HG02610 (cell line): ENCODE results near the gene CCDC82.

ENCODE experiments used
- ATAC-seq: cut with Tn5 transposase; IDR thresholded peaks from one replicate; pipeline ENCODE4 v1.9.1; 2021; ENCODE audit warnings: mild to moderate bottlenecking, moderate library complexity; ENCODE audit not compliant: unreplicated experiment

Gene CCDC82

DNA sequence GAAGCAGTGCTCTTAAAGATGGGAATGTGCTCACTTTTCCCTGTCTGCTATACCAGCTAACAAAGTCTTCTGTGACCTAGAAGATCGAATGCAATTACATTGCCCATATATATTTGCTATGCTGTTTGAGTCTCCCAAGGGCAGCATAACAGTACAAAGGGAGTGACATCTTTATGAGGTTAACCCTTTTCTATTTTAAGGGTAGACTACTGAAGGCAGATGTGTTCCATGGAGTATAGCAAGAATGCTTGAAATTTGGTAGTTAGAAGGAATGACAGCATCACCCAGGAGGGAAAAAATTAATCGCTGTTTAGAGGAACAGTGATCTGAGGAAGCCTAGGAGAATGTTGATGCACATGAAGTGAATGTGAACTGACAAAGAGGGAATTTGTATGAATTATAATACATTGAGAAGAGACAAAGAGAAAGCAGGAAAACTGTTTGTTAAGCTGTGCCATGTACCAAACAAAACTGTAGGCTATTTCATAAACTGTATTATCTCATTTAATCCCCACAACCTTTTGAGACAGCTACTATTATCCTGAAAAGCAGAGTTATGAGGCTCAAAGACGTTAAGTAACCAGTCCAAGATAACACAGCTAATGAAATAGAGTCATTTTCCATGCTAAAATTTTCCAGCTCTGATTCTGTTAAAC, 59.7 kb downstream of the CCDC82 start:
- ATAC-seq: no peak

GRCh38 chr11:96329419-96329818, 60.3 kb downstream of the CCDC82 start:
- no peak for ATAC-seq

DNA sequence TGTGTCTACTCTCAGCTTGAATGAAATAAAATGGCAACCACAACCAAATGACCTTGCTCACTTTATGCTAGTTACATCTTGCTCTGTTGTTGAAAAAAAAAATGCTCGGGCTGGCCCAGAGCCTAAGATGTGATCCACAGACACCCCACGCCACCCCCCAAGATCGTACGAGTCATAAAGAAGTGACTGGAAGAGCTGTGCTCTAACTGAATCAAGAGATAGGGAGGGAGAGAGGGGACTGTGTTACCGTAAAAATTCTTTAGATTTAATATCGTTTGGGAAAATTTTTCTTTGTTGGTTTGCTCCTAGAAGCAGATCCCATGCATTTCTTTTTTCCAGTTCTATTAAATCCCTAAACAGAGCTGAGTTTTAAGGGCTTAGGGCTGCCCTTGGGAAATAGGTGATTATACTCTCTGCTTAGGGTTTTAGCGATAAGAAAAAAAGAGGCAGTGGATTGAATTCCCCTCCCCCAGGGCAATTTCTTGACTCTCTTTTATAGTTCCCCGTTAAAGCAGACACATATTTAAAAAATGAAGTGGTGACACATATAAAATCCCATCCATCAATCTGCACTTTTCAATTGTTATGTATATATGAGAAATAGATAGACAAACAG, 61.2 kb downstream of the CCDC82 start:
- no peak for ATAC-seq

DNA sequence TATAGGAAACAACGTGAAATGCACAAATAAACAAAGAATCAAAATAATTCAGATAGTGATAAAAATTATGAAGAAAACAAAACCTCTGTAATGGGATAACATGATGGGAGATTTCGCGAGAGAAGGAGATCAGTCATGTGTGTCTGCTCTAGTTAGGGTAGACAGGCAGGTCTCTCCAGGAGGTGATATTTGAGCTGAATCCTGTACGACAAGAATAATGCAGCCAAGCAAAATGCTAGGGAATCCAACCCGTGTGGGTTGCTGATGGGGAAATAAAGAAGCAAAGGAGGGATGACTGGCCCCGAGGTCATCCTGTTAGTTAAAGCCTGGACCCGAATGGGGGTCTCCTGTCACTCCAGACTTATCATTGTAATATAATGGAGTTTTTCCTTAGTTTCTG, 62.8 kb downstream of the CCDC82 start:
- ATAC-seq: no peak

- no peak for ATAC-seq
Observed at GRCh38 chr11:96324912-96325311, 64.8 kb downstream of the CCDC82 start.

DNA sequence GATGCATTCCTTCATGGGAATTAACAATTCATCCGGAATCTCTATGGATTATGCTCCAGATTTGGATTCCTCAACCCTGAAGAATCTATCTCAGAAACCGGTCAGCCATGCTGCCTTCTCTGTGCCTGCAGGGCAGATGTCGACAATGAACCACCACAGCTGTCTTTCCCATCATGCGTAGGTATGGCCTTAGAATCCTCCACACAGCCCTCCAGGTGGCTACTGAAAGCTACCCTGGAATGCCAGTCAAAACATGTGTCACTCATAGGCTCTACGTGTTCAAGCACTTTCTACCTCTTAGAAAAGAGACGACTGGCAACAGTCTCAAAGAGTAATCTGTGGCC, 66.1 kb downstream of the CCDC82 start:
- no peak for ATAC-seq

GRCh38 chr11:96322775-96323641, 66.7 kb downstream of the CCDC82 start:
- no peak for ATAC-seq

- ATAC-seq: no peak
Observed at GRCh38 chr11:96321091-96321490, 68.6 kb downstream of the CCDC82 start.

GRCh38 chr11:96319898-96320656, 69.6 kb downstream of the CCDC82 start:
- ATAC-seq: no peak

DNA sequence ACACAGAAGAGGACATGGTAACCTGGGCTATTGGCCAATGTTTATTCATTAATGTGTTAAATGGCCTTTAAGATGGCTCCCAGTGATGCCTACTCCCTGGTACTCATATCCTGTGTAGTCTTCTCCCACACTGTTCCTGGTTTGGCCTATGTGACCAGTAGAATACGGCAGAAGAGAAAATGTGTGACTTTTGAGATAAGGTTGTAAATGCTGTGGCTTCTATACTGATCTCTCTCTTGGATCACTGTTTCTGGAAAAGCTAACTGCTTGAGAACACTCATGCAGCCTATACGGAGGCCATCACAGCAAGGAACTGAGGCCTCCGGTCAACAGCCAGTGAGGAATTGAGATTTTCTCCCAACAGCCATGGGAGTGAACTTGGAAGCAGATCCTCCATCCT, 70.9 kb downstream of the CCDC82 start:
- ATAC-seq: no peak

DNA sequence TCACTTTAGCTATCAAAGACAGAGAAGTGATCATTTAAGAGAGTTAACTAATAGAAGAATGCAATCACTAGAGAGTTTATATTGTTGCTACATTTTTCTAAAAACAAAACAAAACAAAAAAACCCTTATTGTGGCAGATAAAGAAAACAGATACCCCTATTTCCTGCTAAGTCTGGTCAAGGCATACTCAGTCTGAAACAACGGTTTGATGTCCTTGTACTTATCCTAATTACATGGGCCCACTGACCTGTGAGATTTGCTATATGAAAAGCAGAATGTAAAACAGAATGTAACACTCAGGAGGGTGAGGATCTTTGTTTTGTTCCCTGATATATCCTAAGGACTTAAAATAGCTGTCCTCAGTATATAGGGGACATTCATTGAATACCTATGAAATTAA, 71.3 kb downstream of the CCDC82 start:
- no peak for ATAC-seq

DNA sequence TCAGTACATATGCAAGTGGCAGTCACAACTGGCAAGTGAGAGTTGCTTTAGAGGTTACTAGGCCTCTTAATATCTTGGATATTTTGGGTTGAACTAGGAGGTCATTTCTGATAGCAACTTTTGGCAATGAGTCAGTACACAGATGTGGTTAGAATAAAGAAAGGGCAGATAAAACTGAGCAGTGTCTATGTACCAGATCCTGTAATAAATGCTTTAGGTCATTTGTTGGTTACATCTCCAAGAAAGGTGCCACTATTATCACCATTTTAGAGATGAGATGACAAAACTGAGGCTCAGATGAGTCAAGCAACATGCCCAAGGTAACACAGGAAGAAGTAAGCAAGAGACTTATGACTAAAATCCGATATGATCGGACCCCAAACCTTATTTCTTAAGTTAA, 71.7 kb downstream of the CCDC82 start:
- ATAC-seq: no peak

DNA sequence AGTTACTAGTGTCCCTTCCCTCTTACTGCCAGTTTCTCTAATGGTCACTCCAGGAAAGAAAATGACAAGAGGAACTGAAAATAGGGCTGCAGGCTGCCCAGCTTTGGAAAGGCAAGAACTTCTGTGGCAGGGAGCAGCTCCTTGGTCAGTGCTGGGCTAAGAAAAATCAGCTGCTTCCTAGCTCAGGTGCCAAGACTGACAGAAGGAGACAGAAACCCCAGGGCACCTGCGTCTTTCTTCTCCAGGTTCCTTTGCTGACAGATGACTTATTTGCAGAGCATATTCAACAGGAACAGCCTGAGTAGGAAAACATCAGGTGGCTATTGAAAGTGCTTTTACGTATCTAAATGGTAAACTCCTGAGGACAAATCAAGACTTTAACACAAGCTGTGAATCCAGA, 72.1 kb downstream of the CCDC82 start:
- no peak for ATAC-seq

DNA sequence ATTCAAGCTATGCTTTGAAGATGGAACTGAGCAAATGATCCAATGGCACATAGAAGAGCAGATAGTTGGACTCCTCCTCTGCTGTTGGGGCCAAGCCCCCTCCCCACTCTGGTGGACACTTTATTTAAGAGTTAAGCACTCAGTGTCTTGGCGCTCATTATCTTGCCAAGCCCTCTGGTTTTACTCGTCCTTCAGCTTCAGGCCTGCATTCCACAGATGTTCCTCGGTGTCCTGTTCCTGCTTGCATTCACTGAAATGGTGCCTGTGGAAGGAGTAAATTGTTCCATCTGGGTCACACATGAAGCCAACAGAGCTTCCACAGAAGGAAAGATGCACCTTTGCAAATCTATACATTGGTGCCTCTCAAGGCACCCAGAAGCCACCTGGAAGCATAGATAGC, 72.8 kb downstream of the CCDC82 start:
- ATAC-seq: no peak

DNA sequence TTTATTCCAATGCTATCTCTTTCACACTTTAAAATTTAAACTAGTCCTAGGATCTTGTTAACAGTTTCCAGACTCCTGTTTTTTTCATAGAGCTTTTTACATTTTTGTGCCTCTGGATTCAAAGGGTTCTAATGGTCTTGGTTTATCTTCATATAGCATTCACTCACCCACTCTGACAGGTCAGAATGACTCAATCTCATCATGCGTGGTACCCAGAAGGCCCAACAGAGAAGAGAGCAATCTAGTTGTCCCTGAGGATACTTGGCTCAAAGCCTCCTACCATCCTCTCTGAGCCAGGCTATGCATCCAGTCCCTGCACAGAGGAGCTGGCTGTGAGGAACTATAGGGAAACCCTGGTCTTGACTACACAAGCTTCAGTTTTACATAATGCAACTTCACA, 74.2 kb downstream of the CCDC82 start:
- ATAC-seq: no peak

- ATAC-seq: no peak
Observed at GRCh38 chr11:96314326-96315020, 75.2 kb downstream of the CCDC82 start.

DNA sequence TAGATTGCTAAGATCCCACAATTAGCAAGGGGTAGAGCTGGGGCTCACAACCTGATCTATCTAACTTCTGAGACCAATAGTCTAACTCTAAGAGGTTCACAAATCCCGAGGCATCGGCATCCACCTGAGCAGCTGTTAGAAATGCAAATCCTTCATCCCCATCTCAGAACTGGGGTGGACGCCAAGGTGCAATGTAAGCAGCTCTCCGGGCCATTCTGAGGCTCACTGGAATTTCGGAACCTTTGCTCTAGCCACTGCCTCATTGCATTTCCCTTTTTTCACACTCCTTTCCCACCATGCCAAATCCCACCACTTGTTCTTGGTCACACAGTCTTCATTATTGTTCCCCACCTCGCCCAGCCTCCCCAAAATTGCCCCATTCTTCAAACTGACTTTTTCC, 76.5 kb downstream of the CCDC82 start:
- no peak for ATAC-seq

DNA sequence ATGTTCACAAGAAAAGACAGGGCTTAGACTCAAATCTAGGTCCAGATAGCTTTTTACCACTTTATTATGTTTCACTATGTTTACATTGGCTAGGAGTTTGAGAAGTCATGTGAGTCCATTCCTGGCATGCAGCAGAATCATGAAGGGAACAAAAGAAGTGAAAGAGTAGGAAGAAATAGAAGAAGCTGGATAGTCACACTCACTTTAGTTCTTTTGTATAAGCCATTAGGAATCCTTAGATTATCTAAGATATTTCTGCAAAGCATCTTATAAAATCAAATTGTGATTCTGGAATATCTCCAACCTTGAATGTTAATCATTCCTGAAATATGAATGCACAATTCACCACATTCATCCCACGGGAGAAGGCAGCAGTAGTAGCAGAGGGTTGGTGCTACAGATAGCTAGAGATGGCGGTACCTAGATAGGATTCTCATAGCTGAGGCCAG, 78.6 kb downstream of the CCDC82 start:
- ATAC-seq: no peak

DNA sequence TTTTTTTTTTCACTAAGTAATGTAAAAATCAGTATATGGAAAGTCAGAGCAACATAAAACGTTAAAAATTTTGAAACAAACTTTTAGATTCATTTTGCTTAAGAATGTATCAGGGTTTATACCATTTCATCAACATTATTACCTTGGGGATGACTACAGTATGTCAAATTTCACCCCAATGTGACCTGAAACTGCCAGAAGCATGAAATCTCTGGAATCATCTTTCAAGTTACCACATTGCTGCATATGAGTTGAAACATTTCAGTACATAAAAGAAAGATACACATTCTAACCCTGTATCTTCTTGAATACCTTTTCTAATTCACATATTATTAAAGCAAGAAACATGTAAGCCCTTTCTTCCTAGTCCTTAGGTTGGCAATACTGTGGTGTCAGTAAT, 79.5 kb downstream of the CCDC82 start:
- ATAC-seq: no peak

DNA sequence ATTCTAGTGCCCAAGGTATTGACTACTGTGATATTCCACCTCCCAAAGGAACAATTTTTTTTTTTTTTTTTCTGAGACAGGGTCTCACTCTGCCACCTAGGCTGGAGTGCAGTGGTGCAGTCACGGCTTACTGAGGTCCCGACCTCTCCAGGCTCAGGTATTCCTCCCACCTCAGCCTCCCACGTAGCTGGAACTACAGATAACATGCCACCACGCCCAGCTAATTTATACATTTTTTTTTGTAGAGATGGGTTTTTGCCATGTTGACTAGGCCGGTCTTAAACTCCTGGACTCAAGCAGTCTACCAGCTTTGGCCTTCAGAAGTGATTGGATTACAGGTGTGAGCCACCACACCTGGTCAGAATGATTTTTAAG, 80.1 kb downstream of the CCDC82 start:
- no peak for ATAC-seq
